ENCODE measurements around the gene SND1. TPM values are rescaled to one million over a fixed set of nuclear protein-coding genes. Genes with fewer than 3 reads are reported as not detected.
A peak's percentile ranks its signal among the peaks of the same experiment; 100 is the strongest.

SND1 gene
- polyA plus RNA-seq (2013, experiment 1 of 2; ENCODE audit: insufficient read length): 219 TPM
- 217 TPM for polyA plus RNA-seq (2013, experiment 2 of 2; ENCODE audit: insufficient read length)

- peak; percentile 100 for DNase-seq
Observed at GRCh38 chr7:127651556-127652332, at the start of gene SND1. TSS of gene SND1 (plus strand) at chr7:127652194. CDS start at chr7:127652374, 180 bp downstream.

- no peak for DNase-seq
Observed at GRCh38 chr7:127608446-127608845, 43.5 kb upstream of the SND1 start.

GRCh38 chr7:127609297-127609696 is 42.7 kb upstream of the SND1 start:
- DNase-seq: no peak

GRCh38 chr7:127612263-127612662 is 39.7 kb upstream of the SND1 start:
- DNase-seq: no peak

- no peak for DNase-seq
Observed at GRCh38 chr7:127616724-127617123, 35.3 kb upstream of the SND1 start.

DNA sequence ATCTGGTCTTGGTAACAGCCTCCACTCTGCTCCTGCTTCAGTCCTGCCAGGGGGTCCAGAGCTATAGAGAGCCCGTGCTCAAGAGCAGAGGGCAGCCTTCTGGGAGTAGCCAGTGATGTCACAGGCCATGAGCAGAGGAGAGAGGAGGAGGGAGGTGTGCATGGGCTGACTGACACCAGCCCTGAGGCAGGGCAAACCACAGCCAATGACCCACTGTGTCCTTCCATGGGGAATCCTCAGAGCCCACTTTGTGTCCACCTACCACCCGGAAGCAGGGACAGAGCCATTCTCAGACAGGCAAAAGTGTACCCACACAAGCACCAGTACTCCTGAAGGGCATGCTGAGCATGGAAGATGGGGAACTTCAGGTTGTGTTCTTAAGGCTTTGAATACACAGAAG is 34.0 kb upstream of the SND1 start, which contains the start of gene PAX4:
PAX4 (minus strand) TSS at position 101 of the 400 bp plus-strand sequence. CDS start 2,214 bp downstream, outside the sequence.
- DNase-seq: no peak

- no peak for DNase-seq
Observed at GRCh38 chr7:127618775-127619174, 33.2 kb upstream of the SND1 start.

- no peak for DNase-seq
Observed at GRCh38 chr7:127619681-127620405, 32.2 kb upstream of the SND1 start.

GRCh38 chr7:127620406-127621233 is 31.4 kb upstream of the SND1 start:
- no peak for DNase-seq

GRCh38 chr7:127625331-127625730 is 26.7 kb upstream of the SND1 start:
- no peak for DNase-seq

- no peak for DNase-seq
Observed at GRCh38 chr7:127628445-127628844, 23.5 kb upstream of the SND1 start.

DNA sequence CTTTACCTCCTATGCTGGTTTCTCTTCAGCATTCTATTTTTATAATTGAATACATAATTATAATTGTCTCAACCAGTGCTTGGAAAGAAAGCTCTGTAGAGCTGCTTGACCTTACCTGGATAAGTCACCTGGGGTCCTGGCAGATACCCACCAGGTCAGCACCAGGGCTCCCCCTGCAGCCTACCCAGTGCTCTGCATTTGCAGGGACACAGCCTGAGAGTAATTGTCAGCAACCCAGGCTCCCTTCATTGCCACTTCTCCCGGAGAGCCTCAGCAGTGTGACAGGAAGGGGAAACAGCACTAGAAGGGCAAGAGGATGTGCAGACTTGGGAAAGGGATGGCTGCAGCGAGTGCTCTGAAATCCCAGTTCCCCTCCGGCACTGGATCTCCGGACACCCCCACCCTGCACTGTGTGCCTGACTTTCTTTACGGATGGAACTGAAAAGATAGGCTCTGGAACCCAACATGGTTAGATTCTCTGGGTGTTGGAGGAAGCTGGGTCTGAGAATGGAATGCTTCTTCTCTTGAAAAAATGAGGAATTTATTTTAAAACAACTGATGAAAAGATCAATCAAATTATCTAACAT is 22.6 kb upstream of the SND1 start:
- no peak for DNase-seq

DNA sequence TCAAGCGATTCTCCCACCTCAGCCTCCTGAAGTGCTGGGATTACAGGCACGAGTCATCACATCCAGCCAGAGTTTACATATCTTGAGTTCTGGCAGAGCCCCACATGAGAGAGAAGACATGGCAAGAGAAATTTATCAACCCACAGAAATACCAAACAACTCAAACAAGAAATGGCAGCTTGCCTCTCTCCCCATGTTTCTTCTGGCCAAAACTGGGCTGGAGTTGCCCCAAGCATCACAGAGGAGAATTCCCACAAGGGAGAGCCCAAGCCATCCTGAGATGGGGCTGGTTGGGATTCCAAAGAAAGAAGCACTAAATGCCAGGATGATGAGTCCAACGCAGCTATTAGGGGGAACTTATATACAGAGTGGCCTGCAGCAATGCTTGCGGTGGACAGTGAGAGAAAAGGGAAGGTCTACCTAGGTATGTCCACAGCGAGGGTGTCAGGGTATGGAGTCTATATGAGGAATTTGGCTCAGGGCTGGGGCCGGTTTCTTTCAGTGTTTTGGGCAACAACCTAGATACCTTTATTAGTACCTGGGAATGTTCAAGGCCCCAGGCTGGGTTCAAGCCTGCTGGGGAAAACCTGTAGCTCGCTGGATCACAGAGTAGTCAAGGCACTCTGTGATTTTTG is 19.6 kb upstream of the SND1 start:
- DNase-seq: peak; percentile 87

- no peak for DNase-seq
Observed at GRCh38 chr7:127635659-127636285, 16.2 kb upstream of the SND1 start.

- DNase-seq: no peak
Observed at GRCh38 chr7:127638197-127638596, 13.8 kb upstream of the SND1 start.

GRCh38 chr7:127644484-127644883 is 7.5 kb upstream of the SND1 start:
- DNase-seq: peak; percentile 30

DNA sequence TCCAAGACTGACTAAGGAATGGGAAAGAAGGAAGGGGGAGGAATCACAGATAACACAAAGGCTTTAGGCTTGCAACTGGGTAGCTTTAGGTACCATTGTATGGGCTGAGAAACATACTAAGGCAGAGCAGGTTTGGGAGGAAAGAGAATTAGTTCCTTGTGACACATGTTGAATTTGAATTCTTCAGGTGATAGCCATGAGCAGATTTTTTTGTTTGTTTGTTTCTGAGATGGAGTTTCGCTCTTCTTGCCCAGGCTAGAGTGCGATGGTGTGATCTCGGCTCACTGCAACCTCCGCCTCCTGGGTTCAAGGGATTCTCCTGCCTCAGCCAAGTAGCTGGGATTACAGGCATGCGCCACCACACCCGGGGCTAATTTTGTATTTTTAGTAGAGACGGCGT is 4.4 kb upstream of the SND1 start:
- DNase-seq: no peak

DNA sequence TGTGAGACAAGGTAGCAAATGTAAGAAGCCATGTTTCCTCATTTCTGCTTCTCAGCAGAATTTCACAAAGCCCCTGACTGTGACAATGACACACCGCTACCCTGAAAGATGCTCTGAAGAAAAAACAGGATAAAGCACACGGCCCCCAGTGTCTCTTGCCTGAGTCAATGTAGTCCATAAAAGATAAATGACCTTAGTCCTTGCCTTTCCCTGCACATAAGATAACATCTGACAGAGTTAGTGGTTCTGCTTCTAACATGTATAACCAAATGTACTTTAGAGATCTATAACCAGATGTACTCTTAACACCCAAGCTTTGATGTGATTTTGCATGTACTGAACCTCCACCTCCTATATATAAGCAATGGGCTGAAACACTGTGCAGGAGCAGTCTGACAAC is 3.0 kb upstream of the SND1 start:
- DNase-seq: no peak

DNA sequence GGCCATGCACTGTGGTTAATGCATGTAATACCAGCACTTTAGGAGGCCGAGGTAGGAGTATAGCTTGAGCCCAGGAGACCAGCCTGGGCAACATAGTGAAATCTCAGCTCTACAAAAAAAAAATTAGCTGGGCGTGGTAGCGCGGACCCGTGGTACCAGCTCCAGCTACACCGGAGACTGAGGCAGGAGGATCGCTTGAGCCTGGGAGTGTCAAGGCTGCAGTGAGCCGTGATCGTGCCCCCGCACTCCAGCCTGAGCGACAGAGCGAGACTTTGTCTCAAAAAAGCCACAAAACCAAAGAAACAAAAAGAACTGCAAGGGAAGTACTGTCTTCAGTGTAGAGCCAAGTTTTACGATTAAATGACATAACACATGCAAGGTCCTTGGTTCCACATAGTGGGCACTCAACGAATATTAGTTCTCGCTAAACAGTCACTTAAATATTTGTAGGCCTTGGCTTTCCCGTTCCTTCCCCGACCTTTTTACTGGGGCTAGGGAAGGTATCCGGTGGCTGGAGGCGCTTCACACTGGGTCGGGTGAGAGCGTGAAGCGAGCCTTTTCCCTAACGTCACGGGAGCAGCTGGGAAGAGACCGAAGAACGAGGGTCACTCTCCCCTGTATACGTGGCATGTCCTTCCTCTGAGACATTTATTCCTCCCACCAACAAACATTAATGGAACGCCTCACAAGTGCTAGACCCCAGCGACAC is 993 bp upstream of the SND1 start:
- DNase-seq: no peak

DNA sequence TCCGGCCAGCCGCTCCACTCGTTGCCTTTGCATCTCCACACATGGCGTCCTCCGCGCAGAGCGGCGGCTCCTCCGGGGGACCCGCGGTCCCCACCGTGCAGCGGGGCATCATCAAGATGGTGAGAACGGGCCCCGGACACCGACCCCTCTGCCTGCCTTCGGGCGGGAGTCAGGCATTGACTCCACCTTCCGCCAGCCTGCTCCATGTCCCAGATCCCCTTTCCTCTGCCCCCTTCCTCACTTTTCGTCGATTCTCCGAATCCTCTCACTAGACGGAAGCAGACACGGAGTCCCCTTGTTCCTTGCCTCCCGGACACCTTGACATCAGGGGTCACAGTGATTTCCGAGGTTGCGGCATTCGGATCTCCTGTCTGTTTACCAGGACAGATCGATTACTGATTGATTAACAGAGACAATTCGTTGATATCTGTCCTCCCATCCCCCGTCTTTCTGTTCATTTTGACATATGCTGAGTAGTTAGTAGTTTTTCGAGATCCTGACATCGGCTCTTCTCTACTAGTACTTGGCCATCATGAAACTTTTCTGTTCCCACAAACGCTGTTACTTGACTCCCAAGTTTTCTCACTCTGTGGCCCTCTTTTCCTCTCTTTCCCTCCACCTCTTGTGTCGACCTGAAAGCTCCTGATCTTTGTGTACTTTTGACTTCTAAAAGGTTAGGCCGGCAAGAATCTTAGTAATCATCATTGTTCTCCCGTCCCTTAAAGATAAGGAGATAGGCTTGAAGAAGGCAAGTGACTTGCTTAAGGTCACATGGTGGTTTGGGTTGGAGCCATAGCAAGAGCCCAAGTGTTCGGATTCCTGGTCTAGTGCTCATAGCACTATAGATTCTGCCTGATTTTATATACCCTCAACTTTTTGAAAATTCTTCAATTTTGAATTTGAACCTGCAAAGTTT is 597 bp downstream of the SND1 start:
- peak; percentile 31 for DNase-seq
